Natural killer cell (primary cell): ENCODE measurements around the gene HYLS1. TPM values are rescaled to one million over a fixed set of nuclear protein-coding genes. Genes with fewer than 3 reads are reported as not detected.

ENCODE experiments used
- ATAC-seq, 3 donors: fragments of 150-1000 bp in 2 of 3; fragments of 200-7000 bp in 1 of 3; cut with Tn5 transposase; 1 replicate in 1 of 3; 2 replicates in 2 of 3; pipeline ENCODE4 v1.10.0; 2021; ENCODE audit warnings: mild to moderate bottlenecking in 2 of 3, moderate library complexity in 2 of 3
- DNase-seq, 2 donors: peaks; one replicate each; pipeline versions ENCODE4 v3.0.0 to v3.0.0-alpha.2; 2013 to 2021; ENCODE audit warnings: mixed read lengths in 1 of 2
- H3K27ac ChIP-seq: one replicate; pipeline ENCODE4 v1.5.1; 2013; ENCODE audit warnings: mild to moderate bottlenecking, low read length
- H3K27me3 ChIP-seq: one replicate; pipeline ENCODE4 v1.6.1; 2013; ENCODE audit warnings: low read length; ENCODE audit not compliant: control insufficient read depth, insufficient read depth
- H3K36me3 ChIP-seq: one replicate; pipeline ENCODE4 v1.6.1; 2013; ENCODE audit warnings: low read length; ENCODE audit not compliant: control insufficient read depth, insufficient read depth
- H3K4me1 ChIP-seq: one replicate; pipeline ENCODE4 v1.6.1; 2013; ENCODE audit warnings: low read length; ENCODE audit not compliant: control insufficient read depth, insufficient read depth
- H3K4me3 ChIP-seq: one replicate; pipeline ENCODE4 v1.5.1; 2013; ENCODE audit warnings: low read length
- H3K9me3 ChIP-seq: one replicate; pipeline ENCODE4 v1.6.1; 2013; ENCODE audit warnings: low read length; ENCODE audit not compliant: control insufficient read depth, insufficient read depth
- H3K27ac Mint-ChIP-seq, 2 donors: one replicate each; pipeline ENCODE4 v1.8.0; 2022; ENCODE audit warnings: mild to moderate bottlenecking in 2 of 2, mixed read lengths in 2 of 2, moderate library complexity in 1 of 2
- H3K27me3 Mint-ChIP-seq, 2 donors: one replicate each; pipeline ENCODE4 v1.8.0; 2022; ENCODE audit warnings: low read depth in 2 of 2, mixed read lengths in 2 of 2
- H3K36me3 Mint-ChIP-seq: one replicate; pipeline ENCODE4 v1.8.0; 2022; ENCODE audit warnings: mixed read lengths
- H3K4me1 Mint-ChIP-seq, 2 donors: one replicate each; pipeline ENCODE4 v1.8.0; 2022; ENCODE audit warnings: mixed read lengths in 2 of 2
- H3K4me3 Mint-ChIP-seq: one replicate; pipeline ENCODE4 v1.8.0; 2022; ENCODE audit warnings: mild to moderate bottlenecking, moderate library complexity, mixed read lengths
- H3K9me3 Mint-ChIP-seq, 2 donors: one replicate each; pipeline ENCODE4 v1.8.0; 2022; ENCODE audit warnings: mixed read lengths in 2 of 2
- WGBS: methylation state at CpG from one replicate; pipeline ENCODE4 v1.1.7; 2013; ENCODE audit warnings: missing lambda C conversion rate; ENCODE audit not compliant: insufficient coverage; 5-methylcytosine and 5-hydroxymethylcytosine counted together
- intact Hi-C: fragments of 100-400 bp; cut with micrococcal nuclease; formaldehyde crosslinking; loops from one replicate; pipeline ENCODE4 v1.14.2; 2022
- total RNA-seq, 4 donors: library from RNA; stranded (reverse); fragments of 120-200 nt in 1 of 4; gene quantifications; one replicate each; pipeline versions ENCODE4 v1.2.3 to v1.2.4, GENCODE V29; 2013 to 2022
- TF ChIP-seq, protein P1 (sequence below): fragments of 200-600 bp; IDR thresholded peaks from one replicate; pipeline ENCODE4 v1.8.0; 2022; ENCODE audit warnings: antibody characterized with exemption

Gene HYLS1
- total RNA-seq, 3 donors from 2014 or later (not counting 1 experiment from before 2014, with no cell fraction given), result 4.4 to 6.8 (median 5.6) TPM

DNA sequence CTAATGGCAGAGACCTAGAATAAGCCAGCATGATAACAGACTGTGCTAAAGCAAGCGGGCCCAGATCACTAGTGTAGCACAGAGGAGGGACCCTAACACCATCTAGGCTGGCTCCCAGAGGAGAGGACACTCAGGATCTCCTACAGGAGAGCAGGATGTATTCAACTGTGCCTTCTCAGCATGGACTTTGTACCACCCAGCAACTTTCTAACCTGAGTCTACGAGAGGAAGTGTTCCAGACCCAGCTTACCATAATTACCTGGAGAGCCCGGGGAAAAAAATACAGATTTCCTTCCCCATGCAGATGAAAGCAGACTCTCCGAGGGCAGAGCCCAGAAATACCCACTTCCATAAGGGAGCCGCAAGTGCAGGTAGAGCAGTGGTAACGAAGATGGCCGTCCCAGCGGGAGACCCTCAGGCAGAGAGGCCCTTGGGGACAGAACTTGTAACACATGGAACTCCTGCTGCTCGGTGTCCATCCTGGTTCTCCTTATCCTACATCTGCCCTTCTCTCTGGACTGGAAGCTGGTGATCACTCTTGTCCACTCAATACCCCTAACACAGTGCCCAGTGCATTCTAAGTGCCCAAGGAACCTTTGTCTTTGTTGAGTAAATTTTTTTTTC, 37.0 kb downstream of the HYLS1 start:
- WGBS, result 87% methylated on average over 9 of the region's 9 CpGs
- TF ChIP-seq, protein P1, sequence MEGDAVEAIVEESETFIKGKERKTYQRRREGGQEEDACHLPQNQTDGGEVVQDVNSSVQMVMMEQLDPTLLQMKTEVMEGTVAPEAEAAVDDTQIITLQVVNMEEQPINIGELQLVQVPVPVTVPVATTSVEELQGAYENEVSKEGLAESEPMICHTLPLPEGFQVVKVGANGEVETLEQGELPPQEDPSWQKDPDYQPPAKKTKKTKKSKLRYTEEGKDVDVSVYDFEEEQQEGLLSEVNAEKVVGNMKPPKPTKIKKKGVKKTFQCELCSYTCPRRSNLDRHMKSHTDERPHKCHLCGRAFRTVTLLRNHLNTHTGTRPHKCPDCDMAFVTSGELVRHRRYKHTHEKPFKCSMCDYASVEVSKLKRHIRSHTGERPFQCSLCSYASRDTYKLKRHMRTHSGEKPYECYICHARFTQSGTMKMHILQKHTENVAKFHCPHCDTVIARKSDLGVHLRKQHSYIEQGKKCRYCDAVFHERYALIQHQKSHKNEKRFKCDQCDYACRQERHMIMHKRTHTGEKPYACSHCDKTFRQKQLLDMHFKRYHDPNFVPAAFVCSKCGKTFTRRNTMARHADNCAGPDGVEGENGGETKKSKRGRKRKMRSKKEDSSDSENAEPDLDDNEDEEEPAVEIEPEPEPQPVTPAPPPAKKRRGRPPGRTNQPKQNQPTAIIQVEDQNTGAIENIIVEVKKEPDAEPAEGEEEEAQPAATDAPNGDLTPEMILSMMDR, result no peak

DNA sequence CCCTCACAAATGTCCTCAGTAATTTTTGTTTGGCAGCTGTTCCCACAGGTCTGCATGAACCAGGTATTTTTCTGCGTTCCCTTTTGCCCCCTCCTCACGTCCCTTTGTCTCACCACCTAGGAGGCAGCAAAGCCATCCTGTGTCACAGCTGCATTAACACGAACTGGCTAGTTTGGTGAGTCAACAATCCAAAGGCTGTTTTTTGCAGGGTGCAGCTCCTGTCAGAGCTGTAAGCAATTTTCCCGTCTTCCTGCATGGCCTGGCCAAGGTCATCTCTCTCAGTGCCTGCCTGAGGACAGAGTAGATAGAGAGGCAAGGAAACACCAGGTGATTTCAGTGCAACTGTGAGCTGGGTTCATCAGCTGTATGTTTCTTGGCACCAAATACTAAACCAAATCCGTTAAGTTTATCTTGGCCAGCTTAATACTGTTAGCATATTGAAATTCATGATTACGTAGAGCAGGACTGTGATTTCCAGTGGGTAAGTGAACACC, 37.8 kb downstream of the HYLS1 start:
- peaks cover 0 to 4% of the 10 kb centered on the region in 2 donors for H3K4me1 Mint-ChIP-seq
- Histone ChIP-seq H3K36me3 (no peaks in the 10 kb centered on the region), H3K4me1 (no peaks in the 10 kb centered on the region), H3K4me3 (no peak overlapping the region), H3K27me3 (no peaks in the 10 kb centered on the region), H3K9me3 (no peaks in the 10 kb centered on the region), H3K27ac (no peak overlapping the region)
- no peaks in the 10 kb centered on the region for H3K36me3 Mint-ChIP-seq
- peaks cover 7 to 21% of the 10 kb centered on the region in 2 donors for H3K27me3 Mint-ChIP-seq
- intact Hi-C loops, result no loop called here
- TF ChIP-seq, protein P1, result no peak
- H3K9me3 Mint-ChIP-seq, result no peaks in the 10 kb centered on the region
- 75% methylated on average over 6 of the region's 6 CpGs for WGBS
- ATAC-seq (no peak), DNase-seq (no peak)
- no peak overlapping the region for H3K27ac Mint-ChIP-seq
- no peak overlapping the region for H3K4me3 Mint-ChIP-seq

More for the DNA sequence above, 37.0 kb downstream of the HYLS1 start:
- no peak overlapping the region for H3K27ac ChIP-seq
- no peaks in the 10 kb centered on the region for H3K36me3 ChIP-seq
- DNase-seq (no peak), ATAC-seq (no peak)
- no peaks in the 10 kb centered on the region for H3K9me3 ChIP-seq
- H3K27ac Mint-ChIP-seq, result no peak overlapping the region
- no peaks in the 10 kb centered on the region for H3K27me3 ChIP-seq
- H3K4me3 ChIP-seq, result no peak overlapping the region
- H3K4me1 ChIP-seq, result no peaks in the 10 kb centered on the region
- intact Hi-C loops, result loop anchor here (5.0 kb wide), 1 partner anchor 1068 kb away; no protein-coding TSS in a partner anchor
- H3K27me3 Mint-ChIP-seq, result peaks cover 12 to 25% of the 10 kb centered on the region in 2 donors
- H3K4me1 Mint-ChIP-seq, result peaks cover 0 to 4% of the 10 kb centered on the region in 2 donors
- no peak overlapping the region for H3K4me3 Mint-ChIP-seq
- H3K36me3 Mint-ChIP-seq, result no peaks in the 10 kb centered on the region
- H3K9me3 Mint-ChIP-seq, result no peaks in the 10 kb centered on the region

DNA sequence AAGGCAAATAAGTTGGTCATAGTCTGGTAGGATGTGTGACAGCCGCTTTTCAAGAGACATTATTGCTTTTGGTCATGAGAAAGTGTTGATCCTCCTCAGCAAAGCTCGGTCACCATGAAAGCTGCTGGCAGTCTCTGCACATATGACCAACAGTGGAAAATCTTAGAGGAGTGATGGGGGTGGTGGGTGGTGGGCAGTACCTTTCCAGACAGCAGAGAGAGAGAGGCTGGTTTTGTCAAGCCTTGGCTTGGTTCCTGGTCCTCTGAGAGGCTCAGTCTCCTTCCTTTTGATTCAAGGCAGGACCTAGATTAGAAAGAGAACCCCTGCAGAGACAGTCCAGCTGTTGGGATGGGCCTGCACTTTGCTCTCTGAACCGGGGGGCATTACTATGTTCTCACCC, 38.3 kb downstream of the HYLS1 start:
- Histone ChIP-seq H3K27me3 (no peaks in the 10 kb centered on the region), H3K36me3 (no peaks in the 10 kb centered on the region), H3K4me1 (no peaks in the 10 kb centered on the region), H3K4me3 (no peak overlapping the region), H3K27ac (no peak overlapping the region), H3K9me3 (no peaks in the 10 kb centered on the region)
- H3K27me3 Mint-ChIP-seq, result peaks cover 7 to 21% of the 10 kb centered on the region in 2 donors
- TF ChIP-seq, protein P1, result no peak
- no peaks in the 10 kb centered on the region for H3K36me3 Mint-ChIP-seq
- ATAC-seq, result no peak
- no peaks in the 10 kb centered on the region for H3K9me3 Mint-ChIP-seq
- no peak for DNase-seq
- no peak overlapping the region for H3K4me3 Mint-ChIP-seq
- 74% methylated on average over 3 of the region's 3 CpGs for WGBS
- intact Hi-C loops, result no loop called here
- peaks cover 0 to 4% of the 10 kb centered on the region in 2 donors for H3K4me1 Mint-ChIP-seq
- H3K27ac Mint-ChIP-seq, result no peak overlapping the region
